CD4-positive, alpha-beta T cell treated with Interleukin-15 for 1 hour (primary cell): ENCODE data around the gene WWTR1.

Experiments
- DNase-seq: peaks from one replicate; pipeline ENCODE4 v3.0.0-alpha.2; 2020

Gene WWTR1

GRCh38 chr3:149523512-149524299, 134.1 kb downstream of the WWTR1 start:
- no peak for DNase-seq

- DNase-seq, result no peak
Observed at GRCh38 chr3:149519912-149520311, 137.9 kb downstream of the WWTR1 start.

GRCh38 chr3:149516920-149517319, 140.9 kb downstream of the WWTR1 start:
- DNase-seq, result no peak

- DNase-seq, result no peak
Observed at GRCh38 chr3:149515249-149515648, 142.6 kb downstream of the WWTR1 start.

GRCh38 chr3:149514471-149514870, 143.4 kb downstream of the WWTR1 start:
- no peak for DNase-seq

- DNase-seq, result peak; percentile 32
Observed at GRCh38 chr3:149512073-149512782, 145.6 kb downstream of the WWTR1 start.

- no peak for DNase-seq
Observed at GRCh38 chr3:149511040-149511626, 146.7 kb downstream of the WWTR1 start.

- DNase-seq, result no peak
Observed at GRCh38 chr3:149510480-149510879, 147.3 kb downstream of the WWTR1 start.

GRCh38 chr3:149509526-149509925, 148.3 kb downstream of the WWTR1 start:
- no peak for DNase-seq

- peak; percentile 47 for DNase-seq
Observed at GRCh38 chr3:149507491-149508324, 150.1 kb downstream of the WWTR1 start.

- DNase-seq, result no peak
Observed at GRCh38 chr3:149506965-149507364, 150.9 kb downstream of the WWTR1 start.

GRCh38 chr3:149506540-149506939, 151.3 kb downstream of the WWTR1 start:
- DNase-seq, result no peak

- DNase-seq, result no peak
Observed at GRCh38 chr3:149502438-149502837, 155.4 kb downstream of the WWTR1 start.

- DNase-seq, result no peak
Observed at GRCh38 chr3:149501524-149501923, 156.3 kb downstream of the WWTR1 start.

GRCh38 chr3:149497966-149498670, 159.7 kb downstream of the WWTR1 start:
- DNase-seq, result no peak

GRCh38 chr3:149496891-149497290, 160.9 kb downstream of the WWTR1 start:
- no peak for DNase-seq

GRCh38 chr3:149495581-149496125, 162.2 kb downstream of the WWTR1 start:
- no peak for DNase-seq

GRCh38 chr3:149494759-149495580, 162.9 kb downstream of the WWTR1 start:
- no peak for DNase-seq

- peak; percentile 18 for DNase-seq
Observed at GRCh38 chr3:149494022-149494758, 163.6 kb downstream of the WWTR1 start.

- DNase-seq, result no peak
Observed at GRCh38 chr3:149493315-149494021, 164.4 kb downstream of the WWTR1 start.
